Amniotic stem cell (primary cell): ENCODE results near the gene ODAD2.
"Not testable (repeated sequence)": the region's sequence is repeated elsewhere in the genome, so short reads cannot be mapped to it uniquely, and the experiment has no call there.

Experiments
- DNase-seq: peaks from one replicate; lab custom pipeline; 2025; lab: John Stamatoyannopoulos, UW

Gene ODAD2

GRCh38 chr10:27969931-27970330, 28.9 kb downstream of the ODAD2 start:
- DNase-seq, result not testable (repeated sequence)

- no peak for DNase-seq
Observed at GRCh38 chr10:27959093-27959715, 39.7 kb downstream of the ODAD2 start.

GRCh38 chr10:27958383-27958782, 40.5 kb downstream of the ODAD2 start:
- DNase-seq, result not testable (repeated sequence)

GRCh38 chr10:27950242-27950564, 48.7 kb downstream of the ODAD2 start:
- no peak for DNase-seq

GRCh38 chr10:27949528-27950241, 49.2 kb downstream of the ODAD2 start:
- DNase-seq, result no peak

GRCh38 chr10:27948186-27948585, 50.7 kb downstream of the ODAD2 start:
- no peak for DNase-seq

- DNase-seq, result no peak
Observed at GRCh38 chr10:27947540-27947939, 51.3 kb downstream of the ODAD2 start.

- no peak for DNase-seq
Observed at GRCh38 chr10:27944005-27944404, 54.9 kb downstream of the ODAD2 start.

- no peak for DNase-seq
Observed at GRCh38 chr10:27914888-27915287, 84.0 kb downstream of the ODAD2 start.

- DNase-seq, result no peak
Observed at GRCh38 chr10:27912231-27912630, 86.6 kb downstream of the ODAD2 start.

- DNase-seq, result no peak
Observed at GRCh38 chr10:27911539-27911938, 87.3 kb downstream of the ODAD2 start.

GRCh38 chr10:27911011-27911410, 87.9 kb downstream of the ODAD2 start:
- no peak for DNase-seq

GRCh38 chr10:27908231-27908630, 90.6 kb downstream of the ODAD2 start:
- DNase-seq, result no peak

GRCh38 chr10:27899485-27899884, 99.4 kb downstream of the ODAD2 start:
- DNase-seq, result not testable (repeated sequence)

GRCh38 chr10:27899058-27899457, 99.8 kb downstream of the ODAD2 start:
- DNase-seq, result no peak

- no peak for DNase-seq
Observed at GRCh38 chr10:27893358-27893954, 105.4 kb downstream of the ODAD2 start.

- no peak for DNase-seq
Observed at GRCh38 chr10:27890971-27891370, 107.9 kb downstream of the ODAD2 start.

- DNase-seq, result no peak
Observed at GRCh38 chr10:27889518-27889917, 109.4 kb downstream of the ODAD2 start.

- no peak for DNase-seq
Observed at GRCh38 chr10:27884185-27884641, 114.7 kb downstream of the ODAD2 start.

- no peak for DNase-seq
Observed at GRCh38 chr10:27878281-27878680, 120.6 kb downstream of the ODAD2 start.

- DNase-seq, result no peak
Observed at GRCh38 chr10:27865221-27865635, 133.7 kb downstream of the ODAD2 start.

GRCh38 chr10:27861781-27862180, 137.1 kb downstream of the ODAD2 start:
- no peak for DNase-seq

- no peak for DNase-seq
Observed at GRCh38 chr10:27857616-27858015, 141.3 kb downstream of the ODAD2 start.
